Upper lobe of left lung (tissue), 4 donors: ENCODE measurements around the gene MAD1L1.

Experiments used
- EP300 ChIP-seq, 4 donors: sonication (generic); formaldehyde crosslinking; IDR thresholded peaks; one replicate each; pipeline ENCODE4 v1.5.1; 2017; ENCODE audit warnings: antibody characterized with exemption in 4 of 4, control low read depth in 2 of 4
- POLR2A ChIP-seq, 4 donors: fragments of 450-650 bp; IDR thresholded peaks; one replicate each; pipeline ENCODE4 v1.5.1; 2016 to 2017; ENCODE audit warnings: antibody characterized with exemption in 4 of 4, mild to moderate bottlenecking in 2 of 4
- TF ChIP-seq, protein P1 (sequence below), 6 experiments: fragments of 450-650 bp in 4 of 6; fragments of 200-600 bp in 2 of 6; sonication (generic) in 2 of 6; IDR thresholded peaks; one replicate each; pipeline ENCODE4 v1.5.1; 2016 to 2019; ENCODE audit warnings: antibody characterized with exemption in 6 of 6

DNA sequence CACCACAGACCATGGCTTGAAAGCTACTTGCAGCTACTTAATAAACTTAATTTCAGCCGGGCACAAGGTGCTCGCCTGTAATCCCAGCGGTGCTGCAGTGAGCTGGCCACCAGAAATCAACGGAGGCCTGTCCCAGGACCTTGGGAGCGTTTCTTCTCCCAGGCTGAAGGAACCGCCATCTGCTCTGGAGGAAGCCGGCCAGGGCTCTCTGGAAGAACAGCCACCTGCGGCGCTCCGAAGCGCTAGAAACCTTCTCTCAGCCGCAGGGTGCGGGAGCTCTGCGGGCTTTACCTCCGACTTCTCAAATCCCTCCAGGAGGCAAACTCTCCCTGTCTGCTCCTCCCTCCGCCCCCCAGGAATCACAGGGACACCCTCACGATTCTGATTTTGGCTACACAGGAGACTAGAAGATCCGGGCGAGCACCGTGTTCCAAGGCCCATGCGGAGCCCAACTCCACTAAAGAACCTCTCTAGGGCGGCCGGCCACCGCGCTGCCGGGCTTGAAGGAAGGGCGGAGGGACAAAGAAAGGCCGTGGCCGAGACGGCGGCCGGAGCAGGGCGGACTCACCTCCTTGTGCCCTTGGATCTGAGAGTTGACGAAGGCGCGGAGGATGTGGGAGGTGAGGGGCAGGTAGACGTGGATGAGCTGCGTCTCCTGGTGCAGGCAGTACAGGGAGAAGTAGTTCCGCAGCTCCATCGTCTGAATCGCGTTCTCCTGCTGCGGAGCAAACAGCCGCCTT lies 23.7 kb upstream of the MAD1L1 start:
- TF ChIP-seq, protein P1, sequence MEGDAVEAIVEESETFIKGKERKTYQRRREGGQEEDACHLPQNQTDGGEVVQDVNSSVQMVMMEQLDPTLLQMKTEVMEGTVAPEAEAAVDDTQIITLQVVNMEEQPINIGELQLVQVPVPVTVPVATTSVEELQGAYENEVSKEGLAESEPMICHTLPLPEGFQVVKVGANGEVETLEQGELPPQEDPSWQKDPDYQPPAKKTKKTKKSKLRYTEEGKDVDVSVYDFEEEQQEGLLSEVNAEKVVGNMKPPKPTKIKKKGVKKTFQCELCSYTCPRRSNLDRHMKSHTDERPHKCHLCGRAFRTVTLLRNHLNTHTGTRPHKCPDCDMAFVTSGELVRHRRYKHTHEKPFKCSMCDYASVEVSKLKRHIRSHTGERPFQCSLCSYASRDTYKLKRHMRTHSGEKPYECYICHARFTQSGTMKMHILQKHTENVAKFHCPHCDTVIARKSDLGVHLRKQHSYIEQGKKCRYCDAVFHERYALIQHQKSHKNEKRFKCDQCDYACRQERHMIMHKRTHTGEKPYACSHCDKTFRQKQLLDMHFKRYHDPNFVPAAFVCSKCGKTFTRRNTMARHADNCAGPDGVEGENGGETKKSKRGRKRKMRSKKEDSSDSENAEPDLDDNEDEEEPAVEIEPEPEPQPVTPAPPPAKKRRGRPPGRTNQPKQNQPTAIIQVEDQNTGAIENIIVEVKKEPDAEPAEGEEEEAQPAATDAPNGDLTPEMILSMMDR (IDR thresholded peaks at IDR 0.05), result no peak
- TF ChIP-seq POLR2A (IDR thresholded peaks at IDR 0.05) (no peak), EP300 (IDR thresholded peaks at IDR 0.05) (no peak)
